GM12872 (cell line): ENCODE data around the gene SETX.

ENCODE experiments used
- TF ChIP-seq, protein P1 (sequence below): IDR thresholded peaks from 3 replicates; pipeline ENCODE4 v1.5.1; 2011; ENCODE audit warnings: low read depth, mild to moderate bottlenecking, low read length, moderate library complexity; ENCODE audit not compliant: insufficient read depth

The SETX gene

DNA sequence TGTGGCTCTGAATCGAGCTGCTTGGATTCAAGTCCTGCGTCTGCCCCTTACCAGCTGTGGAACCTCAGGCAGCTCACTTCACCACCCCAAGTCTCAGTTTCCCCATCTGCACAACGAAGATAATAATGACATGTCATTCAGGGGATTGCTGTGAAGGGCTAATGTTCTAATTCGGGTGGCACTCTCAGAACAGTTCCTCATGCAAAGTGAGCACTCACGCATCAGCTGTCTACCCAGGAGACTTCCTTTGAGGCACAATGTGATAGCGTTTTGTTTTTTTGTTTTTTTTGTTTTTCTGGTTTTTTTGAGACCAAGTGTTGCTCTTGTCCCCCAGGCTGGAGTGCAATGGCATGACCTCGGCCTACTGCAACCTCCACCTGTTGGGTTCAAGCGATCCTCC lies 136.6 kb downstream of the SETX start:
- TF ChIP-seq, protein P1, sequence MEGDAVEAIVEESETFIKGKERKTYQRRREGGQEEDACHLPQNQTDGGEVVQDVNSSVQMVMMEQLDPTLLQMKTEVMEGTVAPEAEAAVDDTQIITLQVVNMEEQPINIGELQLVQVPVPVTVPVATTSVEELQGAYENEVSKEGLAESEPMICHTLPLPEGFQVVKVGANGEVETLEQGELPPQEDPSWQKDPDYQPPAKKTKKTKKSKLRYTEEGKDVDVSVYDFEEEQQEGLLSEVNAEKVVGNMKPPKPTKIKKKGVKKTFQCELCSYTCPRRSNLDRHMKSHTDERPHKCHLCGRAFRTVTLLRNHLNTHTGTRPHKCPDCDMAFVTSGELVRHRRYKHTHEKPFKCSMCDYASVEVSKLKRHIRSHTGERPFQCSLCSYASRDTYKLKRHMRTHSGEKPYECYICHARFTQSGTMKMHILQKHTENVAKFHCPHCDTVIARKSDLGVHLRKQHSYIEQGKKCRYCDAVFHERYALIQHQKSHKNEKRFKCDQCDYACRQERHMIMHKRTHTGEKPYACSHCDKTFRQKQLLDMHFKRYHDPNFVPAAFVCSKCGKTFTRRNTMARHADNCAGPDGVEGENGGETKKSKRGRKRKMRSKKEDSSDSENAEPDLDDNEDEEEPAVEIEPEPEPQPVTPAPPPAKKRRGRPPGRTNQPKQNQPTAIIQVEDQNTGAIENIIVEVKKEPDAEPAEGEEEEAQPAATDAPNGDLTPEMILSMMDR = no peak

DNA sequence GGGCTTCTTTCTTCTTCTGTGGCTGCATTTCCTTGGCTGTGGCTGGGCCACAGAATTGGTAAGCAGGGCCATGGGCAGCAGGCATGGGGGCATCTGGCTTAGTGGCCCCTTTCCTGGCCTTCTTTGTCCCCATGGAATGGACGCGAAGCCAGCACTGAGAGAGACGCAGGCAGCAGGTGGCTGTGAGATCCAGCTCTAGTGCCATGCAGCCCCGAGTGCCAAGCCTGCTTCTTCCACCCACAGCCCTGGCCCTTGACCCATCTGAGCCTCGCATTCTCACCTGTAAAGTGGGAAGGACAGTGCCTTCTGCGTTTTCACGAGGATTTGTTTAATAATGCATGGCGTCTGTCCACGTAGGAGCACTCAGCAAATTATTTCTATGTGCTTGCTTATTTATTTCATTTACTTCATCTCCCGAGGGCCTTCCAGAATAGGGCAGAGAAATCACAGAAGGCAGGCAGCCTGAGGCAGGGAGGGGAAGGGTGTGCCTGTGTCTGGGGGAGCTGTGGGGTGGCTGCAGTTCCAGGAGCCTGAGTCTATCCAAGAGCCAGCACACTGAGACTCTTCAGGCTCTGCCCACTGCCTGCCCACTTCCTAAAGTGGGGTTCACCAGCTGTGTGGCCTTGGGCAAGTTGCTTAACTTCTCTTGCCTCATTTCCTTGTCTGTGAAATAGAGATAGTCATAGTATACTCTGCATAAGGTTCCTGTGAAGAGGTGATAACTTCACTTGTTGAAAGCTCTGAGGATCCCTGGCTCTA lies 137.7 kb downstream of the SETX start:
- TF ChIP-seq, protein P1 = no peak

DNA sequence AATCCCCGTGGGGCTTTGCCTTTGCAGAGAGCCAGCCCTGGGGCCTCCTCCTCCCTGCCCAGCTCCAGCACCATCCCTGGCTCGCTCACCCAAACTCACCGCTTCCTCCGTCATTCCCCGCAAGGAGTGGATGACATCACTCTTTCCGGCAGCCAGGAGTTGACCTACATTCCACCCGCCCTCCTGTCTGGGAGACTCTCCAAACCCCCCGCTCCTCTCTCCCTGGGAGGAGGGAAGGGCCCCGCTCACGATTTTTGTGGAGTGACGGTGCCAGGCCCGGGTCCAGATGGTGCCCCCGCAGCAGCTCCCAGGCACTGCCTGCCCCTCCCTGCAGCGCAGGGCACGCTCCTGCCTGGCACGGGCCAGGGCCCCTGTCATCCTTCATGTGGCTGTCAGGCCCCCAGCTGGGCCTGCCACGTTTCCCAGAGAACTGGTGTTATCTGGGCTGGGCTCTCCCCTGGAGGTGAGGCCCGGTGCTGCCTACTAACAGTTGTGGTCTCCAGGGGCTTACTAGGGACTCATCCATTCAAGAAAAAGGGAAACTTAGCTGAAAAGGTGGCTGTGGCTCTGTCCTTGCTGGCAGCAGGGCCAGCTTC lies 140.7 kb downstream of the SETX start:
- TF ChIP-seq, protein P1 = no peak

DNA sequence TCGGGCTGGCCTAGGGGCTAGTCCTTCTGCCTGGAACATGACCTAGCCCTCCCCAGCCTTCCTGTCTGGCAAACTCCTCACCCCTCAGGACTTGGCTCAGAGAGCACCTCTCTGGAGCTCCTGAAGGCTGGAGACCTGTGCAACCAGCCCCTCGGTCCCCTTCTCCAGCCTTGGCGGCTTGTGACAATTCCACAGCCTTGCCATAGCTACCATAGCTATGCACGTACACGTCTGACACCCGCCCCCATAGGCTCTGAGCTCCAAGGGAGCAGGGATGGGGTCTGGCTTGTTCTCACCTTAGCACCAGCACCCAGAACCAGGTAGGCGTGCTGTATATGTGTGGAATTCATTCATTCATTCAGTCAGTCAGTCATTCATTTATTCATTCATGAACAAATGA lies 143.2 kb downstream of the SETX start:
- TF ChIP-seq, protein P1 = no peak
